GM21381 (cell line): ENCODE data around the gene ZKSCAN4.

Experiments
- ATAC-seq: cut with Tn5 transposase; IDR thresholded peaks from one replicate; pipeline ENCODE4 v1.9.1; 2021; ENCODE audit warnings: mild to moderate bottlenecking, moderate library complexity; ENCODE audit not compliant: unreplicated experiment

ZKSCAN4 gene

DNA sequence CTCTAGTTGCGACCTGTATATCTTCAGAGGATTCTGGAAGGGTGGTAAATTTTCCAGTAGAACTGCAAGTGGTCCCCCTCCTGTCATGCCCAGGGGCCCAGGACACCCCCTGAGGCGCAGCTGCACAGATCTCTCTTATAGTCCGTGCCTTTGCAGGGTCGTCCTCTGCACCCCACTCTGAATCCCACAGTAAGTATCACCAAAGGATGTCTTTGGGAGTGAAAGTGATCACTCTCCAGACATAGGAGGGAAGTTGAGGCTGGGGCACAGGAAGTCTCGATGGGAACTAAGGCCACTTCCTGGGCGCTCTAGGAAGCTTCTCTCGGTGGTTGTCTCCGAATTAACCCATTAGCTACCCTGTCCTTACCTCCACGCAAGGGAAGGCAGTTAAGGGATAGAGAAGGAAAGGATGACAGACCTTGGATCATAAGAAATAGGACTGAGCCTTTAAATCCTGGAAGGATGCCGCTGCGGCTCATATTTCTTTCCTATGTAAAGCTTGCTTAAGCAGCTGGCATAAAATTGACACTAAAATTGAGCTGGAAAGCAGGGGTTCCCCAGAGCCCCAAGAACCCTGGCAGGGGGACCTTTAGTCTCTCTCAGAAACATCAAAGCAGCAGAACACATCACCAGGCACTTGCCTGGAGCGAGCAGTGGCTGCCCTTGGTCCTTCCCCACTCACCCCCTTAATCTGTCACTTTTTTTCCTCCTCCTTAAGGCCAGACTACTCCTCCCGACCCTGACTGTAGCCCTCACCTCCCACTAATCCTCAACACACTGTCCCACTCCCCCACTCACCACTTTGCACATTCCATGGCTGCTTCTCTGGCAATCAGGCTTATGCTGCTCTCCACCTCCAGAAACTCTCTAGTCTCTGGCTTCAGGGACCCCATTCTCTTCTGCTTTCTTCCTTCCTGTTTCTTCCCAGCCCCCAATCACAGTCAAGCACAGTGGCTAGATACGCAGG, at the start of gene ZKSCAN4:
Gene ZKSCAN4, minus strand, starts transcription at position 261 of the 967 bp plus-strand sequence. CDS start 289 bp downstream, outside the sequence.
- peak; percentile 76 for ATAC-seq

DNA sequence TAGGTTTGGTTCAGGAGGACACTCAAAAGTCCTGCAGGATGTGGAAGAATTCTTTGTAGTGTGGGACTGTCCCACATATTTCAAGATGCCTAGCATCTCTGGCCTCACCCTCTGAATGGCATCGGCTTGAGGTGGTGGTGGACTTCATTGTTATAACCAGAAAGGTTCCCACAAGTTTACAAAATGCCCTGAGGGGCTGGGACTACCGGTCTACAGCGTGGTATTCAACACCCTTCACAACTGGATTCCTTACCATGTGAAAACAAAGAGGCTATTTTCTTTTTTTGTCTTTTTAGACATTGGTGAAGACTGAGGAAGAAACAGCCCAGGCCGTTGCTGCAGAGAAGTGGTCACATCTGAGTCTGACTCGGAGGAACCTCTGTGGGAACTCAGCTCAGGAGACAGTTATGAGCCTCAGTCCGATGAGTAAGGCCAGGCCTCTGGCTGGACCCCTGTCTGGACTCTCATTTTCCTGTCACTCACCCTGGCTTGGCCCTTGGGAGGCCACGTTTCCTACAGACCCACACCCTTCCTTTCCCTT, 44.5 kb upstream of the ZKSCAN4 start:
- no peak for ATAC-seq

DNA sequence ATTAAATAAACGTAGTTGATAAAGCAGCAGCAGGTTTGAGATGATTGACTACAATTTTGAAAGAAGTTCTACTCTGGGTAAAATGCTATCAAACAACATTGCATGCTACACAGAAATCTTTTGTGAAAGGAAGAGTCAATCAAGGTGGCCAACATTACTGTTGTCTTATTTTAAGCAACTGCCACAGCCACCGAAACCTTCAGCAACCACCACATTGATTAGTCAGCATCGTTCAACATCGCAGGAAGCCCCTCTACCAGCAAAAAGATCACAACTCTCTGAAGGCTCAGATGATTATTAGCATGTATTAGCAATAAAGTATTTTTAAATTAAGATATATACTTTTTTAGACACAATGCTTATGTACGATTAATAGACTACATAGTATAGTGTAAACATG, 43.3 kb upstream of the ZKSCAN4 start:
- no peak for ATAC-seq

- no peak for ATAC-seq
Measured at GRCh38 chr6:28291573-28291972, 39.5 kb upstream of the ZKSCAN4 start.

GRCh38 chr6:28282926-28283325, 30.9 kb upstream of the ZKSCAN4 start:
- no peak for ATAC-seq

GRCh38 chr6:28281288-28282064, 29.4 kb upstream of the ZKSCAN4 start, which contains the start of gene PGBD1:
TSS of gene PGBD1 (plus strand) at chr6:28281572. CDS start at chr6:28283814, 2,242 bp downstream.
- ATAC-seq: peak; percentile 84

DNA sequence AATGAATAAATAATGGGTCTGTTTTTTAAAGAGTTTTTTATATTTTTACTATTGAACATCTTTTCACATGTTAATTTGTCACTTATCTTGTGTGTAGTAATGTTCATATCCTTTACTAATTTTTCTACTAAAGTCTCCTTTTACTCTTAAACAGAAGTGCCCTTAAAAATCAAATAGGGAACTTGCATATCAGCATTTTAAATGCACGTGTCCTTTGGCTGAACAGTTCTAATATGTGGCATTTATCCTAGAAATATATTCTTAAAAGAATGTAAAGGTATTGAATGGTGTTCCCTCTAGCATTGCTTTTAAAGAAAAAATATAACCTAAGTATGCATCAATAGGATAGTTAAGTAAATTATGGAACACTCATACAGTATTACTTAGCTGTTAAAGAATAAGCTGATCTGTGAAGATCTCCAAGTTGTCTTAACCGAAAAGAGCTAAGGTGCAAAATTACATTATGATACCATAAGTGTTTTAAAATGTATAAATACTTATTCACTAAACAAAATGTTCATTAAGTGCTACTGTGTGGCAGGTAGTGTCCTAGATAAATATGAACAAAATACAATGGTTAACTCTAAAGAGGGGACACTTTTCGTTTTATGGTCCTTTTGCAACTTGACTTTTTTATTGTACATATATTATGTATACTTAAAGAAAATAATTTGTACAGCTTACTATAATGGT, 28.7 kb upstream of the ZKSCAN4 start:
- ATAC-seq: no peak

DNA sequence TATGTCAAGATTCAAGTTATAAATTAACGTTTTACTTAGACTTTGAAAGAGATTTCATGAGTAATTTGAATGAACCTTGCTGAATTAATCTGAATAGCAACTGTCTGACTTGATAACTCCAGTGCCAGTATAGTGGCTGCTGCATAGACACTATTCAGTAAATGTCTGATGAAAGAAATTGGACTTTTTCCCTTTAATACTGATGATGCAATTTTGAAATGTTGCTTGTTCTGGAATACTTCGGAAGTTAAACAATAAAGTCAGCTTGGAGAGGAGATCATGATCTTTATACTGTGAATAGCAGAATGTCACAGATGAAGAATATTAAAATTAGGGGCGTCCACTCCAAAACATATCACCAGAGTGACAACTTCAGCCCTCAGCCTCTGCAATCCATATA, 25.7 kb upstream of the ZKSCAN4 start:
- ATAC-seq: no peak

GRCh38 chr6:28274888-28275287, 22.8 kb upstream of the ZKSCAN4 start:
- ATAC-seq: no peak

- no peak for ATAC-seq
Measured at GRCh38 chr6:28269492-28269891, 17.4 kb upstream of the ZKSCAN4 start.

DNA sequence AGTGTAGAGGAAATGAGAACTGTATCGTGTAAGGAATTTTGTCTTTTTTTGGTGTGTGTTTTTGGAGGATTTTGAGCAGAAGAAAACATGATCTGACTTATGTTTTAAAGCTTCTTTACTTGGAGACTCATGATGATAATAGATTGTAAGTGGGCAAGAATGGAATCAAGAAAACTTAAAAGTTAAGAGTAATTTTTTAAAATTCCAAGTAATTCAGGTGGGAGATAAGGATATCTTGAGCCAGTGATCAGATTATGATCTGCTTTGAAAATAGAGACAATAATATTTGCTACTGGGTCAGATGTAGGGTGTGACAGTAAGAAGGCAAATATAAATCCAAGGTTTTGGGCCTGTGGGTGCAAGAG, 15.6 kb upstream of the ZKSCAN4 start:
- no peak for ATAC-seq

DNA sequence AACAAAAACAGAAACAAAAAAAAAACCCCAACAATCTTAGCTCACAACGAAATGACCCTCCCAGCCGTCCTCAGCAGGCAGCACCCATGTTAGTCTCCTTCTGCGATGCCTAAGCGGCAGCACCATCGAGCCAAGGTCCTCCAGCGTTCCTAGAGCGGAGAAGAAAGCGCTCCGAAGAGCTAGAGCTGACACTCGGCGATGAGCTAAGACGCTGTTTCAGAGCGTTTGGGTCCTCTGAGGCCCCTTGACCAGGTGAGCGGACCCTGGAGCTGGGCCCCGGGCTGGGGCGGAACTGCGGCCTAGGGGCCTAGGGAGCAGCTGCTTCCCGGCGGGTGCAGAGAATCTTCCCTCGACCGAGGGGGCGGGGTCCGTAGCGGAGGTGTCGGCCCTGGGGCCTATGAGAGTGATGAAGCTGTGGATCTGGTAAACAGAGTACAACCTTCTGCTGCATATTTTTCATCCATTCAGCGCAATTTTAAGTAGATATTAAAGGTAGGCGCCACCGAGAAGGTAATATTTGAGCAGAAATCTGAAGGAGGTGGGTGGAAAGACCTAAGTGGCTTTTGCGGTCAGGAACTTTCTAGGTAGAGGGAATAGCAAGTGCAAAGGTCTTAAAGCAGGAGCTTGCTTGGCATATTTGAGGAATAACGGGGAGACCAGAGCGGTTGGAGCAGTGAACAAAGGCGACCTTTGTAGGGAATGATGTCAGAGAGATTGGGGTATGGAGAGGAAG, 15.1 kb upstream of the ZKSCAN4 start, which contains the start of gene ZSCAN26:
Gene ZSCAN26, plus strand, starts transcription at position 182 of the 733 bp plus-strand sequence. CDS start 4,777 bp downstream, outside the sequence.
- ATAC-seq: peak; percentile 86

GRCh38 chr6:28266563-28266961, 14.5 kb upstream of the ZKSCAN4 start:
- ATAC-seq: no peak

- ATAC-seq: no peak
Measured at GRCh38 chr6:28264834-28265401, 12.8 kb upstream of the ZKSCAN4 start.

GRCh38 chr6:28263922-28264321, 11.9 kb upstream of the ZKSCAN4 start:
- no peak for ATAC-seq

- no peak for ATAC-seq
Measured at GRCh38 chr6:28258877-28259777, 7.1 kb upstream of the ZKSCAN4 start, which contains the start of gene NKAPL. TSS of gene NKAPL (plus strand) at chr6:28259297. CDS start at chr6:28259372, 75 bp downstream.

GRCh38 chr6:28257042-28257441, 5.0 kb upstream of the ZKSCAN4 start:
- no peak for ATAC-seq

GRCh38 chr6:28254121-28254519, 2.1 kb upstream of the ZKSCAN4 start:
- ATAC-seq: no peak

- ATAC-seq: peak; percentile 44
Measured at GRCh38 chr6:28251661-28252008, 434 bp downstream of the ZKSCAN4 start.
